Vagina (tissue), 2 donors: ENCODE measurements around the gene DCD.

Experiments
- POLR2A ChIP-seq, 2 donors: fragments of 450-650 bp; IDR thresholded peaks; one replicate each; pipeline ENCODE4 v1.6.1; 2017; ENCODE audit warnings: antibody characterized with exemption in 2 of 2, mild to moderate bottlenecking in 2 of 2, moderate library complexity in 2 of 2
- POLR2AphosphoS5 ChIP-seq, 2 donors: sonication (generic); formaldehyde crosslinking; IDR thresholded peaks; one replicate each; pipeline ENCODE4 v1.9.0; 2017; ENCODE audit warnings: antibody characterized with exemption in 2 of 2, mild to moderate bottlenecking in 2 of 2, low read depth in 1 of 2; ENCODE audit not compliant: insufficient read depth in 1 of 2
- TF ChIP-seq, protein P1 (sequence below), 3 experiments: fragments of 450-650 bp in 2 of 3; fragments of 200-600 bp in 1 of 3; sonication (generic) in 1 of 3; IDR thresholded peaks; one replicate each; pipeline ENCODE4 v1.5.1; 2017 to 2019; ENCODE audit warnings: antibody characterized with exemption in 3 of 3, mild to moderate bottlenecking in 2 of 3, moderate library complexity in 2 of 3

DNA sequence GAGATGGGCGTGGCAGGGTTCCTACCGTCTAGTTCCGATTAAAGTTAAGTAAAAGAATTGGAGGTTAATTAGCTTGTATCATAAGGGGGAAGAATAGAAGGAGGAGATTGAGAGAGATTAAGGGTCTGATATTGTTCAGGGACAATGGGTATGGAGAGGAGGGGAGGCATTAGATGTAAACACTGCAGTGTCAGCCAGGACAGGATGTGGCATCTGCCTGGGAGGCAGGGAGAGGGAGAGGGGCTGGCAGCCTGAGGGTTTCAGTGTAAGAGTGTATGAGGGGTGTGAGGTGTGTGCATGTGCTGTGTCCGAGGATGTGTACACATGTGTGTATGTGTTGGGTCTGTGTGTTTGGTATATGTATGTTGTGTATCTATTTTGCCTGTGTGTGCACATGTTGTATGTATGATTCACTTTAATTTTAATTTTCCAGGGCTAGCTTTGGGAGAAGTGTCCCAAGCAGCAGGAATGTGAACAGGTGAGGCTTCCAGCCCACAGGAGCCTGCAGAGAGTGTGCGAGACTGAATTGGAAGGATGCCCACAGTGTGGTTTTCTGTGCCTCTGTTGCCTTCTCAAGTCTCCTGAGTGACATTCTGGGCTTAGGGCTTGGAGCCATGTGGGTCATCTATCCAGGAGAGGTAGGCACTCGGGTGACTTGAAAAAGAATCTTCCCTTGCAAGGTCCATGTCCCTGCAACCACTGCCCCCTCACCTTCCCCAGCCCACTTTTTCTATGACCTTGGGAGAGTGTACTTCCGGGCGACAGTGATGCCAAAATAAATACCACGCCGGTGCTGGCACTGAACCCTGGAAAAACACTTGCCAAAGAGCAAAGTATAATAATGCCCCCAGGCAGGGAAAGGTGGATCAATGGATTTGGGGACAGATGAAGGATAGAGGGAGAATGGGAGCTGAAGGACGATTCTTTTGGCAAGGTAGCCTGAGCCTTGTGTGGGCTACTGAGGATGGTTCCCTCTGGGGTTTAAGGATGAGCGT, 36.8 kb upstream of the DCD start:
- TF ChIP-seq, protein P1, sequence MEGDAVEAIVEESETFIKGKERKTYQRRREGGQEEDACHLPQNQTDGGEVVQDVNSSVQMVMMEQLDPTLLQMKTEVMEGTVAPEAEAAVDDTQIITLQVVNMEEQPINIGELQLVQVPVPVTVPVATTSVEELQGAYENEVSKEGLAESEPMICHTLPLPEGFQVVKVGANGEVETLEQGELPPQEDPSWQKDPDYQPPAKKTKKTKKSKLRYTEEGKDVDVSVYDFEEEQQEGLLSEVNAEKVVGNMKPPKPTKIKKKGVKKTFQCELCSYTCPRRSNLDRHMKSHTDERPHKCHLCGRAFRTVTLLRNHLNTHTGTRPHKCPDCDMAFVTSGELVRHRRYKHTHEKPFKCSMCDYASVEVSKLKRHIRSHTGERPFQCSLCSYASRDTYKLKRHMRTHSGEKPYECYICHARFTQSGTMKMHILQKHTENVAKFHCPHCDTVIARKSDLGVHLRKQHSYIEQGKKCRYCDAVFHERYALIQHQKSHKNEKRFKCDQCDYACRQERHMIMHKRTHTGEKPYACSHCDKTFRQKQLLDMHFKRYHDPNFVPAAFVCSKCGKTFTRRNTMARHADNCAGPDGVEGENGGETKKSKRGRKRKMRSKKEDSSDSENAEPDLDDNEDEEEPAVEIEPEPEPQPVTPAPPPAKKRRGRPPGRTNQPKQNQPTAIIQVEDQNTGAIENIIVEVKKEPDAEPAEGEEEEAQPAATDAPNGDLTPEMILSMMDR (IDR thresholded peaks at IDR 0.05): no peak
- TF ChIP-seq POLR2A (IDR thresholded peaks at IDR 0.05): no peak
- no peak for TF ChIP-seq POLR2AphosphoS5 (IDR thresholded peaks at IDR 0.05; ENCODE audit: insufficient read depth in 1 of 2, low read depth in 1 of 2)
